ENCODE data around the gene ASB11.

ASB11 gene

GRCh38 chrX:15358533-15358932 is 43.1 kb upstream of the ASB11 start (continued):
- TF ChIP-seq ZNF596 (tag by site-specific recombination; IDR thresholded peaks at IDR 0.05) = no peak
- TF ChIP-seq, protein P1, sequence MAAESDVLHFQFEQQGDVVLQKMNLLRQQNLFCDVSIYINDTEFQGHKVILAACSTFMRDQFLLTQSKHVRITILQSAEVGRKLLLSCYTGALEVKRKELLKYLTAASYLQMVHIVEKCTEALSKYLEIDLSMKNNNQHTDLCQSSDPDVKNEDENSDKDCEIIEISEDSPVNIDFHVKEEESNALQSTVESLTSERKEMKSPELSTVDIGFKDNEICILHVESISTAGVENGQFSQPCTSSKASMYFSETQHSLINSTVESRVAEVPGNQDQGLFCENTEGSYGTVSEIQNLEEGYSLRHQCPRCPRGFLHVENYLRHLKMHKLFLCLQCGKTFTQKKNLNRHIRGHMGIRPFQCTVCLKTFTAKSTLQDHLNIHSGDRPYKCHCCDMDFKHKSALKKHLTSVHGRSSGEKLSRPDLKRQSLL (tag by site-specific recombination; IDR thresholded peaks at IDR 0.05) = no peak

DNA sequence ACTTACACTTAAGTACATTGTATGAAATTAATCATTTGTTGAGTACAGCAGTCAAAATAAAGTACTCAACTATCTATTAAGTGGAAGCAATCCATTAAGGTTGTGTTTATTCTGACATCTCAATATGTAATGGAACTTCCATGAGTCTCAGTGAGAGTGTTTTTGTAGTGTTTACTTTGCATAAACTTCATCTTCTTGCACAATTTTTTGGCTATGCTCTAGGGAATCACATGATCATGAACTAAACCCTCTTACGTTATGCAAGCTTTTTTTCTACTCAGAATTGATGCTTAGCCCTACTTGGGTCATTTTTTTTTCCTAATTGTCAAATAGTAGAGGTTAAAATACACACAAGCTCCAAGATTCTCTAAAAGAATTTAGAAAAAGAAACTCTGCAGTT is 41.0 kb upstream of the ASB11 start:
- ChIA-PET POLR2A (no interaction called here), CTCF (interaction anchor here (0.5 to 0.7 kb wide), 2 partner anchors 10 to 130 kb away, joined by 4 read pairs; no protein-coding TSS in a partner anchor)
- H3K9me3 ChIP-seq (ENCODE audit: control insufficient read depth, insufficient read depth, low read depth, low read length) = no peaks in the 10 kb centered on the region
- no peaks in the 10 kb centered on the region for H3K36me3 ChIP-seq (ENCODE audit: control insufficient read depth in 2 of 2, insufficient read depth in 1 of 2, low read length in 2 of 2)
- no peak overlapping the region for H3K4me3 ChIP-seq (ENCODE audit: low read depth, low read length)
- TF ChIP-seq SETDB1 (IDR thresholded peaks at IDR 0.05; ENCODE audit: insufficient read length, low read length) (no peak), ZNF274 (IDR thresholded peaks at IDR 0.05; ENCODE audit: low read length) (no peak), ZNF274 (tag by site-specific recombination; IDR thresholded peaks at IDR 0.05; ENCODE audit: borderline replicate concordance) (no peak), ZNF148 (tag by site-specific recombination; IDR thresholded peaks at IDR 0.05; ENCODE audit: borderline replicate concordance) (no peak), ZBTB1 (tag by site-specific recombination; IDR thresholded peaks at IDR 0.05) (no peak), ZNF155 (tag by site-specific recombination; IDR thresholded peaks at IDR 0.05) (no peak), ZNF549 (tag by site-specific recombination; IDR thresholded peaks at IDR 0.05) (no peak), GLI2 (tag by site-specific recombination; IDR thresholded peaks at IDR 0.05; ENCODE audit: borderline replicate concordance, low read depth) (no peak), ZNF776 (tag by site-specific recombination; IDR thresholded peaks at IDR 0.05; ENCODE audit: borderline replicate concordance) (no peak), ZBTB17 (tag by site-specific recombination; IDR thresholded peaks at IDR 0.05) (no peak), ZNF138 (tag by site-specific recombination; IDR thresholded peaks at IDR 0.05; ENCODE audit: borderline replicate concordance) (no peak), ZBTB21 (tag by site-specific recombination; IDR thresholded peaks at IDR 0.05) (no peak), ZNF785 (tag by site-specific recombination; IDR thresholded peaks at IDR 0.05) (no peak), ZXDB (tag by site-specific recombination; IDR thresholded peaks at IDR 0.05) (no peak), ZNF623 (tag by site-specific recombination; IDR thresholded peaks at IDR 0.05) (no peak), ZNF121 (tag by site-specific recombination; IDR thresholded peaks at IDR 0.05) (no peak), ZNF202 (tag by site-specific recombination; IDR thresholded peaks at IDR 0.05; ENCODE audit: borderline replicate concordance) (no peak)
- TF ChIP-seq, protein P1 (tag by site-specific recombination; IDR thresholded peaks at IDR 0.05) = no peak
- no peaks in the 10 kb centered on the region for H3K4me1 ChIP-seq (ENCODE audit: control insufficient read depth, insufficient read depth, low read length)
- H3K27ac ChIP-seq (ENCODE audit: extremely low read depth, low read depth, low read length) = no peak overlapping the region

DNA sequence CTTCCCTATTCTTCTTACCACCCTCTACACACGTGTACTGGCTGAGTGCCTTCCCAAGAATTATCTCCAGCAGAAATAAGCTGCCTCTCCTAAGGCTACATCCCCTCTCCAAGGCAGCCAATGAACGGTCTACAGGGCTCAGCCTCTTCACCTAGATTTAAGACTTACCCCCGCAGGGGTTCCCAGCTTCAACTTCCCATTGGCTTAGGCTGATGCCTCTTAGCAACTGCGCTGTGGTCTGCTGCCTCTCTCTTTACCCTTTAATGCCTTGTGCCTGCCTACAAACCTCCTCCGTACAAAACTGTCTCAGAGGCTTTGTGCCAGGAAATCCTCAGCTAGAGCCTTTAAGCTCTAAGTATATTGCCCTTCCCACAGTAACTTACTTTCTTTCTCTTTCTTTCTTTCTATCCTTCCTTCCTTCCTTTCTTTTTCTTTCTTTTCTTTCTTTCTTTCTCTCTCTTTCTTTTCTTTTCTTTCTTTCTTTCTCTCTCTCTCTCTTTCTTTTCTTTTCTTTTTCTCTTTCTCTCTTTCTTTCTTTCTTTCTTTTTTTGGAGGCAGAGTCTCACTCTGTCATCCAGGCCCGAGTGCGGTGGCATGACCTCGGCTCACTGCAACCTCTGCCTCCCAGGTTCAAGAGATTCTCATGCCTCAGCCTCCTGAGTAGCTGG is 35.0 kb upstream of the ASB11 start:
- TF ChIP-seq ZNF596 (tag by site-specific recombination; IDR thresholded peaks at IDR 0.05) (no peak), ZNF549 (tag by site-specific recombination; IDR thresholded peaks at IDR 0.05) (no peak), ZNF354C (tag by site-specific recombination; IDR thresholded peaks at IDR 0.05; ENCODE audit: borderline replicate concordance, low read depth) (no peak), ZNF48 (tag by site-specific recombination; IDR thresholded peaks at IDR 0.05) (no peak), ZNF362 (tag by site-specific recombination; IDR thresholded peaks at IDR 0.05) (0 out of 2 replicates have a peak, but pooled peaks have one; percentile 17), ZNF366 (tag by site-specific recombination; conservative IDR thresholded peaks at IDR 0.05) (peak; percentile 55), CTCF (tag by site-specific recombination; IDR thresholded peaks at IDR 0.05) (no peak)
- POLR2A ChIA-PET = no interaction called here

More for the DNA sequence above, 35.0 kb upstream of the ASB11 start:
- Histone ChIP-seq H3K27ac (ENCODE audit: extremely low read depth, low read depth, low read length) (no peak overlapping the region), H3K4me3 (ENCODE audit: low read depth, low read length) (no peak overlapping the region), H3K36me3 (ENCODE audit: control insufficient read depth in 2 of 2, insufficient read depth in 1 of 2, low read length in 2 of 2) (no peaks in the 10 kb centered on the region), H3K9me3 (ENCODE audit: control insufficient read depth, insufficient read depth, low read depth, low read length) (no peaks in the 10 kb centered on the region), H3K4me1 (ENCODE audit: control insufficient read depth, insufficient read depth, low read length) (no peaks in the 10 kb centered on the region)
- CTCF ChIA-PET = interaction anchor here (0.6 to 7.9 kb wide), 15 partner anchors 9 to 804 kb away, joined by 3 to 165 read pairs (median 10); no protein-coding TSS in a partner anchor
